ENCODE measurements around the gene GADD45B.
A peak's percentile ranks its signal among the peaks of the same experiment; 100 is the strongest.
"Not testable (repeated sequence)": the region's sequence is repeated elsewhere in the genome, so short reads cannot be mapped to it uniquely, and the experiment has no call there.

GADD45B gene

GRCh38 chr19:2488405-2488941 is 12.5 kb downstream of the GADD45B start:
- DNase-seq (ENCODE audit: low read depth): no peak

DNA sequence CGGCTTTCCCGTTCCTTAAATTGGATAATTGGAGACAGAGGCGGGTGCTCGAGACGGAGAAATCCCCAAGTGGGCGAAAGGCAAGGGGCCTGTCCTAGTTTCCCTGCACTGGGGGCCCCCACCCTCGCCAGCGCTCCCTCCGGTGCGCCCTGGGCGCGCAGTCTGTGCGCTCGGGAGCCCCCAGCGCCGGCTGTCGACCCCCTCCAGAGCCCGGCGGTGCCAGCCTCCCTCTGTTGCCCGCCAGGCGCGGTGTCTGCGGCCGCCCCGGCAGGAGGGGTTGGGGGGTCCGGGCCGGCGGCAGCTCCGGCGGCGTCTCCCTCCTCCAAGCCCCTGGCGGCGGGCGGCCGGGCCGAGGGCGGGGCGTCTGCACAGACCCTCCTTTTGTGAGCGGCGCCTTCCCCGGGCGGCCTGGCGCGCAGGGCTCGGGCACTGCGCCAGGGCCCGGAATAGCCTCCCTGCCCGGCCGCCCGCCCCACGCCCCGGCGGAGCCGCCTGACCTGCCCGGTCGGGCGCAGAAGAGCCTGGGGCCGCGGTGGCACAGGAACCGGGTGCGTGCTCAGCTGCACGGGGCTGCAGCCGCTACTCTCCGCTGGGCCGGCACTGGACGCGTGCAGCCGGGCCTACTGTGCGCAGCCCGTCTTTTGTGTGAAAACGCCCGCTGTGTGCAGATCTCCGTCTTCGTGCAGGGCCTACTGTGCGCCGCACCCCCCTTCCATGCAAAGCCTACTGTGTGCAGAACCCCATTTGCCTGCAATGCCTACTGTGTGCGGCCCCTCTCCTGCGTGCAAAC is 13.2 kb downstream of the GADD45B start:
- DNase-seq (ENCODE audit: low read depth): no peak

DNA sequence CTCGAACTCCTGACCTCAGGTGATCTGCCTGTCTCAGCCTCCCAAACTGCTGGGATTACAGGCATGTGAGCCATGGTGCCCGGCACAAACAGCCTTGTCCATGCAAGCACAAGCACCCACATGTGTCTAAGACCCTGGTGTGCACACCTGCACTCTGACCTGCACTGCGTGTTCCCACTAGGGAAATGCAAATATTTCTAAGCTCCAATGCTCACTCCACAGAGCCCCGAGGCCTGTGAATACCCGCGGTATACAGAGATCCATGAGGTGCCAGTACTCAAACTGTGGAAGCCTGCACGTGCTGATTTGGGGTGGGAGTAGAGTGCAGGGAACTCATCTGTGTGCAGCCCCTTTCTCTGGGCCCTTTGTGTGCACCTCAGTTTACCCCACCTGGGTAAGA is 14.7 kb downstream of the GADD45B start:
- DNase-seq (ENCODE audit: low read depth): no peak

DNA sequence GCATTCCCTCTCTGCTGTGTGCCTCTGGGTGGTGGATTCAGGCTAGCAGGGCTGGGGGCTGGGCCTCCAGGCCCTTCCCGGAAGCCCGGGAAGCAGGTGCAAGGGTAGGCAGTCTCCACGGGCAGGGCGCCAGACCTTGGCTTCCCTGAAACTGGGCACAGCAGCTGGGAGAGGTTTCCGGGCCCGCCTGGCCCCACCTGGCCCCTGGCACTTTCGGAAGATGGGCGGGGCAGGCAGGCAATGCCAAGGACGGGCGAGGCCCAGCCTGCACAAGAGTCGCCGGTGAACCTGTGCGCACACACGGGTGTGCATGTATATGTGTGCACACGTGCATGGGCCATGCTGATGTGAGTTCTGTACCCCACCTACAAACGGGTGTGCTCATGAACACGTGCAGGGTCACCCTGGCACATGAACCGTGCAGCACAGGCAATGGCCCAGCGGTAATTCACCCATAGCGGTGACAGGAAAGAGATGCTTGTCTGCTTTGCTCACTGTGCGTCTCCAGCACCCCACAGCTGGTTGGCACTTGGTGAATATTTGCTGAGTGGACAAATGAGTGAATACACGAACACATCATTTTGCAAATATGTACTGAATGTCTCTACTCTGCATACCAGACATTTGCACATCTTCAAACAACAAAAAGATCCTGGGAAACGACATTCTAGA is 15.3 kb downstream of the GADD45B start:
- DNase-seq (ENCODE audit: low read depth): no peak

GRCh38 chr19:2492870-2493269 is 16.9 kb downstream of the GADD45B start:
- no peak for DNase-seq (ENCODE audit: low read depth)

GRCh38 chr19:2493448-2493847 is 17.5 kb downstream of the GADD45B start:
- DNase-seq (ENCODE audit: low read depth): not testable (repeated sequence)

DNA sequence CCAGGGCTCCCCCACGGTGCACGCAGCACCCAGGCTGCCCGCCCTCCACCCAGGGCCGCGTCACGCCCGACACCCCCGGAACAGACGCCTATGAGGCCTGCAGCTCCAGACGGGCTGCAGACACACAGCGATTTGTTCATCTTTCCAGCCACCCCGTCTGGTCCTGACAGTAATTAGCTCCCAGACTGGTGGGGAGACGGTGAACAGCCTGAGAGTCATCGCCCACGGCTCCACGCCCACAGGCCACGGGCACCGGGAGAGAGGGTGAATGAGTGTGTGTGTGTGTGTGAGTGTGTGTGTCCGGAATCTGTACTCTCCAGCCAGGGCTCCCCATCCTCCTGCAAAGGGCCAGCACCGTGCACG is 18.1 kb downstream of the GADD45B start:
- DNase-seq (ENCODE audit: low read depth): no peak

DNA sequence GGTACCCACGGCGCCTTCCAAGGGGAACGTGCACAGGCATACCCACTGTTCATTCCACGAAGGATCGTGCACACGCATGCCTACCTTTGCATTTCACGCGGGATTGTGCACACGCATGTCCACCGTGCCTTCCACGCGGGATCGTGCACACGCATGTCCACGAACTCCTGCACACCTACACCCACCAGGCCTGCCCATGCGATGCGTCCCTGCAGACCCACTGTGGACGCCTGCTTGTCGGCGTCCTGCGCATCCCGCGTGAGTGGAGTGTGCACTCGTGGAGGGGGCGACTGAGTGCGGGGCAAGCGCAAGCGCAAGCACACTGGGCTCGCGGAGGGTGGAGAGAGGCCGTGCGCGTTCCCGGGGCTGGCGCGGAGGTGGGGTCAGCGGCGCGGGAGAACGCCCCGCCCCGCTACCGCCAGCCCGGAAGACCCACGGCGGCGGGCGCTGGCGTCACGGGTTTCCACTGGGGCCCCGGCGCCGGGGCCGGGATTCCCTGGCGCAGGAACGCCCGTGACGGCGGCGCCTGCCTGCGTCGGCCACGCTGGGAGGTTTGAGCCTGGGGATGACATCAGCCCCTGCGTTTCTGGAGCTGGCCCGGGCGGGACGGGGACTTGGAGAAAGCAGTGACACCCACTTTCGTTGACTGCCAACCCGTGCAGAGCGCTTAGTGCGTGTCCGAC is 18.7 kb downstream of the GADD45B start:
- DNase-seq (ENCODE audit: low read depth): peak; percentile 40

- DNase-seq (ENCODE audit: low read depth): no peak
Measured at GRCh38 chr19:2495130-2495641, 19.3 kb downstream of the GADD45B start.

- no peak for DNase-seq (ENCODE audit: low read depth)
Measured at GRCh38 chr19:2495651-2496316, 19.9 kb downstream of the GADD45B start.

DNA sequence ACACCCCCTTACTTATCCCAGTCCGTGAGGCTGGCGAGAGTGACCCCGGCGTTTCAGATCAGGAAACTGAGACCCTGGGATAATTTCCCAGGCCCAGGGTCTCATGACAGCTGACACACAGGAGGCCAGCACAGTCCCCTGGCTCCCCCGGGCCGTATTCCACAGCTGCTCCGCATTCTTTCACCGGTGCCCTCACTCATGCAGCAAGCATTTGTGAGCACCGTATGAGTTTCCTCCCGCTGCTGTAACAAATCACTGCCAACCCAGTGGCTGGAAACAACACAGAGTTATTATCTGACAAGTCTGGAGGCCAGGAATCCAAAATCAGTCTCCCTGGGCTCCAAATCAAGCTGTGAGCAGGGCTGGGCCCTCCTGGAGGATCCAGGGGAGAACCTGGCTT is 21.3 kb downstream of the GADD45B start:
- DNase-seq (ENCODE audit: low read depth): no peak

- no peak for DNase-seq (ENCODE audit: low read depth)
Measured at GRCh38 chr19:2500156-2500555, 24.2 kb downstream of the GADD45B start.

DNA sequence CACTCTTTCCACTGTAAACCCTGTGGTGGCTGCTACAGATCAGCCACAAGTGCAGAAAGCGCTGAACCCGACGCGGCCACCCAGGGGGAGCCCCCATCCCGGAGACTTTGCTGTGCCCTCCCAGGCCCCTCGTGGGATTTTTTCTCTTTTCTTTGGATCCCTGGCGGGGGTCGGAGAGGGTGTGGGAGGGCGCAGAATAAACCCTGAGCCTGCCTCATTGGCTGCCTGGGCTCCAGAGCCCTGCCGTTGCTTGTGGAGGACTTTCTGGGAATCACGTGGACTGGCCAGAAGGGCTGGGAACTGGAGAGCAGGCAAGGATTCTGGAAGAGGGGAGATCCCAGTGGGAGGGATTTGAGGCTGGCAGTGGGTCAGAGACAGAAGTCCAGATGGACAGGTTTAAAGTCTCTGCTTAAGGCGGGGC is 24.9 kb downstream of the GADD45B start:
- no peak for DNase-seq (ENCODE audit: low read depth)

GRCh38 chr19:2503521-2504109 is 27.7 kb downstream of the GADD45B start:
- peak; percentile 71 for DNase-seq (ENCODE audit: low read depth)

GRCh38 chr19:2506656-2507055 is 30.7 kb downstream of the GADD45B start:
- DNase-seq (ENCODE audit: low read depth): not testable (repeated sequence)

GRCh38 chr19:2507109-2507508 is 31.2 kb downstream of the GADD45B start:
- DNase-seq (ENCODE audit: low read depth): no peak

DNA sequence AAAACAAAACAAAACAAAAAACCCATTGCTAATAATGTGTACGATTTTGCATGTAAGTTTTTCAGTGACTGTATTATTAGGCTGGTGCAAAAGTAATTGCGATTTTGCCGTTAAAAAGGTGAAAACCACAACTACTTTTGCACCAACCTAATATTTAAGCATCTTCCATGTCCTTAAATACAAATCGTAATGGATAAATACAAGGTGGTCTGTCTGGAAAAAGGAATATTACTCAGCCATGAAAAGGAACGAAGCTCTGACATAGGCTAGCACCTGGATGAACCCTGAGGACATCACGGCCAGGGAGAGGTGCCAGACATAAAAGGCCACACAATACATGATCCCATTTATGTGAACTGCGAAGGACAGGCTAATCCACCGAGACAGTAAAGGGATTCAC is 33.2 kb downstream of the GADD45B start:
- no peak for DNase-seq (ENCODE audit: low read depth)

DNA sequence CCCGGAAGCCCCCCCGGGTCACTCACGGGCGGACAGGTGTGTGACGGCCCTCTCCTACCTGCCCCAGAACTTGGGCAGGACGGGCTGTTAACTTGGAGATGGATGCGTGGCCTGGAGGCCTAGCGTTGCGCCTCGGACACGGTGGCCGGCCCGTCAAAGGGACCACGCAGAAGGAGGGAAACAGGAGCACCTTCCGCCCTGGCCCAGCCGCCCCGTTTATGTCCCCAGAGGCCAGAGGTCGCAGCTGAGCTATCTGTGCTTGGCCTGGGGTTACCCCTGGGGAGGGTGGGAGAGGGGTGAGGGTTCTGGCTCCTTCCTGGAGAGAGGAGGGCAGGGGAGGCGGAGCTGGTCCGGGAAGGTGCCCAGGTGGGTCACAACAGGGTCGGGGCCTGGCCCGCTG is 35.6 kb downstream of the GADD45B start:
- no peak for DNase-seq (ENCODE audit: low read depth)

GRCh38 chr19:2511991-2512390 is 36.1 kb downstream of the GADD45B start:
- no peak for DNase-seq (ENCODE audit: low read depth)

DNA sequence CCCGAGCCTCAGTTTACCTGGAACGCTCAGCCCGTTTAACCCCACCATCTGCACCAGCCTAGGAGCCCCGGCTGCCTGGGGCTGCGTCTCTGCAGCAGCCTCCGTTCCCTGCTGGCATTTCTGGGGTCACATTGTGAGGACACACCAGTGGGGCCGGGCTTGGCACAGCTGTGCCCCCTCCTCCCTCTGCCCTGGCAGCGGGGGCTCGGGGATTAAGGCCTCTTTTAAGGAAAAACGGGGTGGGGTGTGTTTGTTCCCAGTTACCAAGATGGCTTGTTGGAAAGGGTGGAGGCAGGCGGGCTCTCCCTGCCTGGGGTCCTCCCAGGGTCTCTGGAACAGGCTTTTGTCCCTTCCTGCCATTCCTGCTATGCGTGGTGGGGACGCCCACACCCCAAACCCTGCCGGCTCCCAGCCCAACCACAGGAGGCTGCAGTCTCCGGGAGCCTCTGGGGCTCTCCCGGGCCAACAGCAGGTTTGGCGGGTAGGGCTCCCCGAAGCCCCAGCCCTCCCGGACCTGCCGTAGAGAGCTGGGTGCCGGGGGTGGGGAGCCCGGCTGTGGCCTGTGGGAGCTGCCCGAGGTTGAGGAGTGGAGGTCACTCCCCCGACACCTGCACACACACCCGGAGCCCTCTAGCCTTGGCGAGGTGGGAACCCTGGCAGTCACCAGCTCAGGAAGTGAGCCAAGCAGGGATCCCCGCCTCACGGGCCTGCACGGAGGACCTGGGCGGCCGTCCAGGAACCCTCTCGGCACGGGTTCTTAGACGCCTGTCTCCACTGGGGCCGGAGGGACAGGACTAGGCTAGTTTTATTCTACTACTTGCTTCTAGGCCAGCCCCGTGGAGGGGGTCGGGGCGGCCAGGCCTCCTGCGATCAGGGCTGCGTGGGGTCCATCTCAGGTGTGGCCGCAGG is 36.9 kb downstream of the GADD45B start:
- no peak for DNase-seq (ENCODE audit: low read depth)

Measured in stimulated activated CD8-positive, alpha-beta memory T cell treated with anti-CD3 and anti-CD28 coated beads, Interleukin-4, amount 100 ng/mL, for 24 hours (primary cell).